Measurements from ENCODE around the gene INTS6L. TPM values are rescaled to one million over a fixed set of nuclear protein-coding genes. Genes with fewer than 3 reads are reported as not detected.

Gene INTS6L
- total RNA-seq, 4 donors from 2014 or later = 4.9 to 11.0 (median 7.7) TPM

DNA sequence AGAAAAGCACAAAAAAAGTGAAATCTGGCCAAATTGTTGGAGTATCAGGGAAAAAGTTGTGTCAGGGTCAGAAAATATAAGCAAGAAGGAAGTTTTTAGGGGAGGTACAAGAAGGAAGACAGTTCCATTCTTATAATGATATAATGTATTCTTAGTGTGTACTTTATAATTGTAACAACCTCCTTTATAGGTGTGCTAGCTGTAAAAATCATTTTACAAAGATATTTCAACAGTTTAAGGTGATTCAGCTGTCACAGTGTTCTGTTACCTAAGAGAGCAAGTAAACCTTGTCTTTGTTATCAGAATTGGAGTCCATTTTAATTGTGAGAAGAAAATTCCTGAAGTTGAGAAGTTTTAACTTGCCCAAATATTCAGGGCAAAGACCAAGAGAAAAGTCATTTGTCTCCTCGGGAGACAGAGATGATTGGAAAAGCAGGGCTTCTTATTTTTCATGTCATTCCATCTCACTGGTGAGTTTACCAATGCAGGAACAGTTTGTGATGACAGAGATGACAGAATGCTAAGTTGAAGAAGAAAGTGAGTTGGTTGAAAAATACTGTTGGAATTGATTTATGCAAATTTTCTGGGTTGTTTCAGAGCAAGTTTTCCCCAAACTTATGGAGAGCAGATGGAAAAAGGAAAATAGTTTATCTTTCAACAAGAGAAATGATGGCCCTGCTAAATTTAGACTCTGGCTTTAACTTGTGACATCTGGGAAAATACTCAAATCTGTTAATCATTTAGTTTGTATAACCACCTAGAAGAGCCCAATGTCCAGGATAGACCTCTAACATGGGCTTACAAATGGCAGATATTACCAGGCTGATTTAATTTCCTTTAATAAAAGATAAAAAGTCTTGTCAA, 14.8 kb downstream of the INTS6L start:
- no peaks in the 10 kb centered on the region for H3K36me3 ChIP-seq
- no peak overlapping the region for H3K4me3 ChIP-seq (replicated peaks in 1 of 3)
- WGBS, 2 donors = 76 to 91% methylated on average over 1 of the region's 1 CpG
- H3K4me1 ChIP-seq = no peaks in the 10 kb centered on the region
- no peak overlapping the region for H3K27ac ChIP-seq
- TF ChIP-seq POLR2A (IDR thresholded peaks at IDR 0.05) = no peak
- TF ChIP-seq, protein P1, sequence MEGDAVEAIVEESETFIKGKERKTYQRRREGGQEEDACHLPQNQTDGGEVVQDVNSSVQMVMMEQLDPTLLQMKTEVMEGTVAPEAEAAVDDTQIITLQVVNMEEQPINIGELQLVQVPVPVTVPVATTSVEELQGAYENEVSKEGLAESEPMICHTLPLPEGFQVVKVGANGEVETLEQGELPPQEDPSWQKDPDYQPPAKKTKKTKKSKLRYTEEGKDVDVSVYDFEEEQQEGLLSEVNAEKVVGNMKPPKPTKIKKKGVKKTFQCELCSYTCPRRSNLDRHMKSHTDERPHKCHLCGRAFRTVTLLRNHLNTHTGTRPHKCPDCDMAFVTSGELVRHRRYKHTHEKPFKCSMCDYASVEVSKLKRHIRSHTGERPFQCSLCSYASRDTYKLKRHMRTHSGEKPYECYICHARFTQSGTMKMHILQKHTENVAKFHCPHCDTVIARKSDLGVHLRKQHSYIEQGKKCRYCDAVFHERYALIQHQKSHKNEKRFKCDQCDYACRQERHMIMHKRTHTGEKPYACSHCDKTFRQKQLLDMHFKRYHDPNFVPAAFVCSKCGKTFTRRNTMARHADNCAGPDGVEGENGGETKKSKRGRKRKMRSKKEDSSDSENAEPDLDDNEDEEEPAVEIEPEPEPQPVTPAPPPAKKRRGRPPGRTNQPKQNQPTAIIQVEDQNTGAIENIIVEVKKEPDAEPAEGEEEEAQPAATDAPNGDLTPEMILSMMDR (IDR thresholded peaks at IDR 0.05) = no peak
- no peaks in the 10 kb centered on the region for H3K9me3 ChIP-seq
- intact Hi-C loops (cut with DNase I) = no loop called here
- no peaks in the 10 kb centered on the region for H3K27me3 ChIP-seq
- no peak for DNase-seq

- Histone ChIP-seq H3K9me3 (no peaks in the 10 kb centered on the region), H3K4me3 (replicated peaks in 1 of 3) (no peak overlapping the region), H3K27me3 (no peaks in the 10 kb centered on the region), H3K4me1 (no peaks in the 10 kb centered on the region), H3K36me3 (no peaks in the 10 kb centered on the region), H3K27ac (no peak overlapping the region)
- DNase-seq = no peak
- TF ChIP-seq, protein P1 (IDR thresholded peaks at IDR 0.05) = no peak
- TF ChIP-seq POLR2A (IDR thresholded peaks at IDR 0.05) = no peak
- intact Hi-C loops (cut with DNase I) = no loop called here
Measured at GRCh38 chrX:135536877-135537276, 16.4 kb downstream of the INTS6L start.

GRCh38 chrX:135541351-135541750, 20.9 kb downstream of the INTS6L start:
- H3K36me3 ChIP-seq = no peaks in the 10 kb centered on the region
- H3K9me3 ChIP-seq = no peaks in the 10 kb centered on the region
- no peak overlapping the region for H3K27ac ChIP-seq
- DNase-seq = no peak
- H3K27me3 ChIP-seq = no peaks in the 10 kb centered on the region
- WGBS, 2 donors = 82 to 87% methylated on average over 1 of the region's 1 CpG
- TF ChIP-seq, protein P1 (IDR thresholded peaks at IDR 0.05) = no peak
- peaks cover 5 to 7% of the 10 kb centered on the region in 2 donors for H3K4me1 ChIP-seq
- no peak overlapping the region for H3K4me3 ChIP-seq (replicated peaks in 1 of 3)
- intact Hi-C loops (cut with DNase I) = no loop called here

DNA sequence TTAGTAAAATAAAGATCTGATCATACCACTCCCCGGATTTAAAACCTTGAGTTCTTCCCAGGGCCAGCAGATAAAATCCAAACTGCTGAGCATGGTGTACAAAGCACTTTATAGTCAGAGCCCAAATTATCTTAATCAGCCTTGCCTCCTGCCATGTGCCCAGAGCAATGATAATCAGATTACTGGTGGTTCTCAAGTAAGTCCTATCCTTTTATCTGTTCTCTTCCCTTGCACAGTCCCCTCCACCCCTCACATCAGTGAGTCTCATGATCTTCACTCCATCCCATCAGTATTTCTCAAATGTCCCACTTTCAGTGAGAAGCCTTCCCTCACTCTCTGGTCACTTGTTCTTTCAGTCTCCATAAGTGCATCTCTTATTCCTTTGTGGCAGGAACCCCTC, 22.7 kb downstream of the INTS6L start:
- no peak for TF ChIP-seq POLR2A (IDR thresholded peaks at IDR 0.05)
- TF ChIP-seq, protein P1 (IDR thresholded peaks at IDR 0.05) = no peak
- Histone ChIP-seq H3K4me1 (peaks cover 5 to 7% of the 10 kb centered on the region in 2 donors), H3K4me3 (replicated peaks in 1 of 3) (no peak overlapping the region), H3K36me3 (no peaks in the 10 kb centered on the region), H3K27ac (no peak overlapping the region), H3K27me3 (no peaks in the 10 kb centered on the region), H3K9me3 (no peaks in the 10 kb centered on the region)
- WGBS, 2 donors = 88 to 90% methylated on average over 1 of the region's 1 CpG
- no peak for DNase-seq
- intact Hi-C loops (cut with DNase I) = no loop called here

DNA sequence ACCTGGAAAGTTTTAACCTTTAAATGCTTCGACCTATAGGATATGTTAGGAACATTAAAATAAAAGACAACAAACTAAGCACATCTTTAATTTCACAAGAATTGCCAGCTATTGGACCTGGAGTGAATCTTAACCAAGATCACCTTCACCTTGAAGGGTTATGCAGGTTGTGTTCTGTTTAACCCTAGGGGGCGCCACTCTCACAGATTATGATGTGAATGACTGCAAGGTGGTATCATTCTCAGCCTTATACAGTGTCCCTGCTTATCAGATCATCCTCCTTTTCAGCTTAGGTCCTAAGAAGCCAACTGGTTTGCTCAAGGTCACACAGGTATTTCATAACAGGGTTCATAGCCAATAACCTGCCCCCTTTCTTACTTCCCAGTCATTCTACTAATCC, 23.5 kb downstream of the INTS6L start:
- intact Hi-C loops (cut with DNase I) = no loop called here
- WGBS, 2 donors = 63 to 65% methylated on average over 2 of the region's 2 CpGs
- no peak for DNase-seq
- TF ChIP-seq POLR2A (IDR thresholded peaks at IDR 0.05) = no peak
- TF ChIP-seq, protein P1 (IDR thresholded peaks at IDR 0.05) = peak in 1 of 6 experiments; percentile 17
- Histone ChIP-seq H3K27ac (no peak overlapping the region), H3K36me3 (no peaks in the 10 kb centered on the region), H3K27me3 (no peaks in the 10 kb centered on the region), H3K9me3 (no peaks in the 10 kb centered on the region), H3K4me1 (peaks cover 5 to 7% of the 10 kb centered on the region in 2 donors), H3K4me3 (replicated peaks in 1 of 3) (no peak overlapping the region)
